CD4-positive, alpha-beta T cell (primary cell): ENCODE results near the gene NSFL1C. TPM values are rescaled to one million over a fixed set of nuclear protein-coding genes. Genes with fewer than 3 reads are reported as not detected.

Experiments used
- ATAC-seq: fragments of 200-7000 bp; cut with Tn5 transposase; one replicate; pipeline ENCODE4 v1.10.0; 2022; ENCODE audit warnings: mild to moderate bottlenecking; ENCODE audit not compliant: poor library complexity
- CTCF ChIA-PET: fragments of 350-600 bp; sonication (Branson Sonifier 250); formaldehyde crosslinking; loops from one replicate; lab custom pipeline; 2021; ENCODE audit warnings: antibody characterized with exemption, inconsistent platforms; lab: Charles Lee
- POLR2A ChIA-PET: fragments of 350-600 bp; sonication (Branson Sonifier 250); formaldehyde crosslinking; loops from one replicate; lab custom pipeline; 2021; ENCODE audit warnings: antibody characterized with exemption, inconsistent platforms; lab: Charles Lee
- DNase-seq, 14 experiments: peaks; one replicate each; pipeline ENCODE4 v3.0.0-alpha.2; 2013 to 2020; ENCODE audit warnings: mixed read lengths in 2 of 14
- H3K27ac ChIP-seq, 2 donors: one replicate each; pipeline versions ENCODE4 v1.5.1 to v1.7.0; 2013; ENCODE audit warnings: low read length in 2 of 2, low read depth in 1 of 2, mild to moderate bottlenecking in 1 of 2
- H3K27me3 ChIP-seq, 2 experiments: 1 replicate in 1 of 2; 2 replicates in 1 of 2; pipeline versions ENCODE4 v1.6.1 to v1.7.0; 2013; ENCODE audit warnings: low read length in 2 of 2, control low read depth in 1 of 2, mild to moderate bottlenecking in 1 of 2, moderate library complexity in 1 of 2; ENCODE audit not compliant: insufficient read depth in 2 of 2, control insufficient read depth in 1 of 2
- H3K36me3 ChIP-seq: one replicate; pipeline ENCODE4 v1.6.1; 2013; ENCODE audit warnings: low read length, control low read depth; ENCODE audit not compliant: insufficient read depth
- H3K4me1 ChIP-seq: one replicate; pipeline ENCODE4 v1.6.1; 2013; ENCODE audit warnings: low read length, control low read depth; ENCODE audit not compliant: insufficient read depth
- H3K4me3 ChIP-seq: one replicate; pipeline ENCODE4 v1.5.1; 2013; ENCODE audit warnings: mild to moderate bottlenecking, low read length, moderate library complexity
- H3K9me3 ChIP-seq, 2 experiments: 1 replicate in 1 of 2; 2 replicates in 1 of 2; pipeline versions ENCODE4 v1.6.1 to v1.7.0; 2013; ENCODE audit warnings: low read length in 2 of 2, mild to moderate bottlenecking in 2 of 2, control low read depth in 1 of 2, moderate library complexity in 1 of 2; ENCODE audit not compliant: control insufficient read depth in 1 of 2, insufficient read depth in 1 of 2
- H3K27ac Mint-ChIP-seq: one replicate; pipeline ENCODE4 v1.8.0; 2020; ENCODE audit warnings: mixed read lengths
- H3K27me3 Mint-ChIP-seq: one replicate; pipeline ENCODE4 v1.8.0; 2021; ENCODE audit warnings: mixed read lengths
- H3K36me3 Mint-ChIP-seq: one replicate; pipeline ENCODE4 v1.8.0; 2021; ENCODE audit warnings: low read depth, mixed read lengths
- H3K4me1 Mint-ChIP-seq: one replicate; pipeline ENCODE4 v1.8.0; 2021; ENCODE audit warnings: low read depth, mixed read lengths
- H3K4me3 Mint-ChIP-seq: one replicate; pipeline ENCODE4 v1.8.0; 2020; ENCODE audit warnings: mild to moderate bottlenecking, mixed read lengths
- H3K9me3 Mint-ChIP-seq: one replicate; pipeline ENCODE4 v1.8.0; 2020; ENCODE audit warnings: mixed read lengths
- intact Hi-C, 2 experiments: fragments of 100-400 bp; cut with DNase I in 1 of 2; cut with micrococcal nuclease in 1 of 2; formaldehyde crosslinking; loops; one replicate each; pipeline versions ENCODE4 v1.15.1 to v1.9.0; 2023 to 2025; cut with DNase I, micrococcal nuclease
- total RNA-seq, 174 experiments: library from RNA in 2 of 174; stranded (reverse) in 2 of 174; gene quantifications; one replicate each; pipeline ENCODE4 v1.2.3 and lab custom pipeline; 2021 to 2026
- TF ChIP-seq, protein P1 (sequence below): fragments of 200-600 bp; IDR thresholded peaks from one replicate; pipeline ENCODE4 v1.8.0; 2022; ENCODE audit warnings: antibody characterized with exemption, mild to moderate bottlenecking

NSFL1C gene
- total RNA-seq, 2 experiments from 2014 or later = 53.2 to 53.4 TPM

DNA sequence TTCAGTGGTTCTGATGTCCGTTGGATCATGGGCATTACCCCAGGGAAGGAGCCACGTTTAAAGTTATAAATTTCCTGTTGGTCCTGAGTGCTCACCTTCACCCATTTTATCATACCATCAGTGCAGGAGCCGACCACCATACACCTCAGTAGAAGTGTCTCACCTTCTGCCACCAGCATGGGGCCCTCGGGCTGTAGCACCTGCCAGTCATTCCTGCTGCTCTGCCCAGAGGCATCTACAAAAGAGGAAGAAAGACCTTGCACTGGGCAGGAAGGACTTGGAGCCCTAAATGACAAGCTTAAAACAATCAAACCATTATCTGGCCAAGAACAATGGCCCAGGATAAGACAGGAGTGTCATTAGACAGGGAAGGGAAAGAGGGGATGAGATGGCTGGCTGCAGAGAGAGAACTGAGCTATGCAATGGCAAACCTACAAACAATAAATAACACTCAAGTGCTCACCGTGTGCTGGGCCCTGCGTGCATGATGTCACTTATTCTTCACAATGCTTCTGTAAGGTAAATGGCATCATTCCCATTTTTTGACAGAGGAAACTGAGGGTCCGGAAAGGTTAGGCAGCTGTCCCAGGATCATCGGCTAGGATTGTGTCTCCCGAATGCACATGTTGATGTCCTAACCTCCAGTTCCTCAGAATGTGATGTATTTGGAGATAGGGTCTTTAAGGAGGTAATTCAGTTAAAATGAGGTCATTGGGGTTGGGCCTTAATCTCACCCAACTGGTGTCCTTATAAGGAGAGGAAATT, 13.4 kb upstream of the NSFL1C start:
- H3K27me3 Mint-ChIP-seq = peaks cover 29% of the 10 kb centered on the region
- CTCF ChIA-PET = no interaction called here
- intact Hi-C loops = no loop called here
- Histone ChIP-seq H3K27me3 (peaks cover 0 to 10% of the 10 kb centered on the region in 2 experiments), H3K36me3 (no peaks in the 10 kb centered on the region), H3K4me1 (no peaks in the 10 kb centered on the region), H3K4me3 (no peak overlapping the region), H3K9me3 (no peaks in the 10 kb centered on the region), H3K27ac (no peak overlapping the region)
- no peak overlapping the region for H3K4me3 Mint-ChIP-seq
- no peak for ATAC-seq
- no peaks in the 10 kb centered on the region for H3K9me3 Mint-ChIP-seq
- no peaks in the 10 kb centered on the region for H3K36me3 Mint-ChIP-seq
- POLR2A ChIA-PET = no interaction called here
- no peaks in the 10 kb centered on the region for H3K4me1 Mint-ChIP-seq
- no peak for DNase-seq
- H3K27ac Mint-ChIP-seq = no peak overlapping the region
- TF ChIP-seq, protein P1, sequence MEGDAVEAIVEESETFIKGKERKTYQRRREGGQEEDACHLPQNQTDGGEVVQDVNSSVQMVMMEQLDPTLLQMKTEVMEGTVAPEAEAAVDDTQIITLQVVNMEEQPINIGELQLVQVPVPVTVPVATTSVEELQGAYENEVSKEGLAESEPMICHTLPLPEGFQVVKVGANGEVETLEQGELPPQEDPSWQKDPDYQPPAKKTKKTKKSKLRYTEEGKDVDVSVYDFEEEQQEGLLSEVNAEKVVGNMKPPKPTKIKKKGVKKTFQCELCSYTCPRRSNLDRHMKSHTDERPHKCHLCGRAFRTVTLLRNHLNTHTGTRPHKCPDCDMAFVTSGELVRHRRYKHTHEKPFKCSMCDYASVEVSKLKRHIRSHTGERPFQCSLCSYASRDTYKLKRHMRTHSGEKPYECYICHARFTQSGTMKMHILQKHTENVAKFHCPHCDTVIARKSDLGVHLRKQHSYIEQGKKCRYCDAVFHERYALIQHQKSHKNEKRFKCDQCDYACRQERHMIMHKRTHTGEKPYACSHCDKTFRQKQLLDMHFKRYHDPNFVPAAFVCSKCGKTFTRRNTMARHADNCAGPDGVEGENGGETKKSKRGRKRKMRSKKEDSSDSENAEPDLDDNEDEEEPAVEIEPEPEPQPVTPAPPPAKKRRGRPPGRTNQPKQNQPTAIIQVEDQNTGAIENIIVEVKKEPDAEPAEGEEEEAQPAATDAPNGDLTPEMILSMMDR = no peak

DNA sequence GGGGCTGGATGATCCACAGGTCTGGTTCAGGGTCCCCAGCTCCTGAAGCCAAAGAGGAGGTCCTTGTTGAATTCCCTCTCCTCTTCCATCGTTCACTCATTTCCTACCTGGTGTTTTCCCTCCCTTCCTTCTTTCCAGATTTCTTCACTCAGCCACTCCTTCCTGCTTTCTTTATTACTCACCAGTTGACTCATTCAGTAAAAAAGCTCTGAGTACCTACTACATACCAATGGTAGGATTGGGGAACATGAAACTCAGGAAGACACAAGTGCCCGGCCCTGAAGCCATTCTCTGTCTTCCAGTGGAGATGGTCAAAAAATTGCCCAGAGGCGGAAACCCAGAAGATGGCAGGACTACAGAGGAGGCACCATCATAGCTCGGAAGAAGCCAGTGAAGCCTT, 11.9 kb upstream of the NSFL1C start:
- H3K27ac Mint-ChIP-seq = no peak overlapping the region
- TF ChIP-seq, protein P1 = no peak

DNA sequence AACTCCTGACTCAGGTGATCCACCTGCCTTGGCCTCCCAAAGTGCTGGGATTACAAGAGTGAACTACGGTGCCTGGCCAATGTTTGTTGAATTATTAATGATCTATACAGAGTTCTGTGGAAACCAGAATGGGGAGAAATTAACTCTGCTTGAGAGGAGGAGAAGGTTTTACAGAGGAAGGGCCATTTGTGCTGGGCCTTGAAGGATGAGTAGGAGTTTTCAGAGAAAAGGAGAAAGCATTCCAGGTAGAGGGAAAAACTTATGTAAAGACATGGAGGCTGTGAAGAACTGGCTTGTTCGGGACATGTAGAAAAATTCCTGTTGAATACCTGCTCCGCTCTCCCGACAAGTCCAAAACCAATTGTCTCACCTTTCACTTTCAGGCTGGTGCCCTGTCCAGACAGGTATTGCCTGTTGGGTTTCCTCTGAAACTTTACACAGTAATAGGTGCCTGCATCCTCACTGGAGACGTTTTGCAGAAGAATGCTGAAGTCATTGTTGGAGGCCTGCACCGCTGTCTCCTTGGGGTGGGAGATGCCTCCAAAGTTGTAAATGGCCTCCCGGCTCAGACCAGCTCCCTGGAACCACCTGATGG, 11.3 kb upstream of the NSFL1C start:
- Histone ChIP-seq H3K36me3 (no peaks in the 10 kb centered on the region), H3K9me3 (no peaks in the 10 kb centered on the region), H3K27me3 (no peaks in the 10 kb centered on the region), H3K27ac (no peak overlapping the region), H3K4me1 (no peaks in the 10 kb centered on the region), H3K4me3 (no peak overlapping the region)
- POLR2A ChIA-PET = no interaction called here
- CTCF ChIA-PET = no interaction called here
- no peaks in the 10 kb centered on the region for H3K9me3 Mint-ChIP-seq
- TF ChIP-seq, protein P1 = no peak
- ATAC-seq (no peak), DNase-seq (no peak)
- no peak overlapping the region for H3K27ac Mint-ChIP-seq
- peaks cover 15% of the 10 kb centered on the region for H3K27me3 Mint-ChIP-seq
- no peaks in the 10 kb centered on the region for H3K36me3 Mint-ChIP-seq
- H3K4me3 Mint-ChIP-seq = no peak overlapping the region
- intact Hi-C loops = no loop called here
- H3K4me1 Mint-ChIP-seq = no peaks in the 10 kb centered on the region

More for the DNA sequence above, 11.9 kb upstream of the NSFL1C start:
- peaks cover 19% of the 10 kb centered on the region for H3K27me3 Mint-ChIP-seq
- POLR2A ChIA-PET = no interaction called here
- H3K36me3 Mint-ChIP-seq = no peaks in the 10 kb centered on the region
- DNase-seq (no peak), ATAC-seq (no peak)
- H3K4me3 Mint-ChIP-seq = no peak overlapping the region
- H3K9me3 Mint-ChIP-seq = no peaks in the 10 kb centered on the region
- intact Hi-C loops = no loop called here
- H3K4me1 Mint-ChIP-seq = no peaks in the 10 kb centered on the region
- no peak overlapping the region for H3K4me3 ChIP-seq
- H3K27me3 ChIP-seq = peaks cover 0 to 4% of the 10 kb centered on the region in 2 experiments
- no peak overlapping the region for H3K27ac ChIP-seq
- no peaks in the 10 kb centered on the region for H3K36me3 ChIP-seq
- no peaks in the 10 kb centered on the region for H3K4me1 ChIP-seq
- H3K9me3 ChIP-seq = no peaks in the 10 kb centered on the region
- CTCF ChIA-PET = no interaction called here
